ENCODE data around the gene LRRK1.

DNA sequence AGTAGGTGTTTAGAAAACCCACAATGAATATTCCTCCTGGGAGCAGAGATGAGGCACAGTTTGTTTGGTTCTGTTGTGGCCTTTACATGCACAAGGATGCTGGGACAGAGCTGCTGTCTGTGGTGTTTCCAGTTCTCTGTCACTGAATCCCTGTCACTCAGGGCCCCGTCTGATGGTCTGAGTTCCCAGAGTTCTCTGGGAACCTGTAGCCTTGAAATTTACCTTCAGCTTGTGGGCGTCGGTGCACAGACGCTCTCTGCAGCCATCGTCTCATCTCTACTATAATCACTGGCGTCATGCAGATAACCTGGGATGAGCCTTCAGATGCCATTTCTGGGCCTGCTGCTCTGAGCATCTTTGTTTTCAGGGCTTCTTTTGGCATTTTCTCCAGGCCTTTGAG lies 81.9 kb downstream of the LRRK1 start:
- TF ChIP-seq, protein P1, sequence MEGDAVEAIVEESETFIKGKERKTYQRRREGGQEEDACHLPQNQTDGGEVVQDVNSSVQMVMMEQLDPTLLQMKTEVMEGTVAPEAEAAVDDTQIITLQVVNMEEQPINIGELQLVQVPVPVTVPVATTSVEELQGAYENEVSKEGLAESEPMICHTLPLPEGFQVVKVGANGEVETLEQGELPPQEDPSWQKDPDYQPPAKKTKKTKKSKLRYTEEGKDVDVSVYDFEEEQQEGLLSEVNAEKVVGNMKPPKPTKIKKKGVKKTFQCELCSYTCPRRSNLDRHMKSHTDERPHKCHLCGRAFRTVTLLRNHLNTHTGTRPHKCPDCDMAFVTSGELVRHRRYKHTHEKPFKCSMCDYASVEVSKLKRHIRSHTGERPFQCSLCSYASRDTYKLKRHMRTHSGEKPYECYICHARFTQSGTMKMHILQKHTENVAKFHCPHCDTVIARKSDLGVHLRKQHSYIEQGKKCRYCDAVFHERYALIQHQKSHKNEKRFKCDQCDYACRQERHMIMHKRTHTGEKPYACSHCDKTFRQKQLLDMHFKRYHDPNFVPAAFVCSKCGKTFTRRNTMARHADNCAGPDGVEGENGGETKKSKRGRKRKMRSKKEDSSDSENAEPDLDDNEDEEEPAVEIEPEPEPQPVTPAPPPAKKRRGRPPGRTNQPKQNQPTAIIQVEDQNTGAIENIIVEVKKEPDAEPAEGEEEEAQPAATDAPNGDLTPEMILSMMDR (conservative IDR thresholded peaks at IDR 0.05; ENCODE audit: low read depth in 2 of 2), result no peak
- TF ChIP-seq JUNB (IDR thresholded peaks at IDR 0.05; ENCODE audit: unreplicated experiment) (no peak), POLR2AphosphoS5 (IDR thresholded peaks at IDR 0.05; ENCODE audit: low read depth) (no peak), NANOG (IDR thresholded peaks at IDR 0.05; ENCODE audit: borderline replicate concordance) (no peak), EZH2 (IDR thresholded peaks at IDR 0.05; ENCODE audit: low read depth, unreplicated experiment) (no peak), EZH2phosphoT487 (IDR thresholded peaks at IDR 0.05; ENCODE audit: unreplicated experiment) (no peak), ZNF462 (CRISPR knock-in tag; IDR thresholded peaks at IDR 0.05) (no peak), REST (IDR thresholded peaks at IDR 0.05; ENCODE audit: unreplicated experiment) (no peak), ZNF331 (CRISPR knock-in tag; IDR thresholded peaks at IDR 0.05; ENCODE audit: low read depth) (no peak), CREB1 (CRISPR knock-in tag; IDR thresholded peaks at IDR 0.05; ENCODE audit: low read depth) (no peak)
- TF ChIP-seq, protein P2, sequence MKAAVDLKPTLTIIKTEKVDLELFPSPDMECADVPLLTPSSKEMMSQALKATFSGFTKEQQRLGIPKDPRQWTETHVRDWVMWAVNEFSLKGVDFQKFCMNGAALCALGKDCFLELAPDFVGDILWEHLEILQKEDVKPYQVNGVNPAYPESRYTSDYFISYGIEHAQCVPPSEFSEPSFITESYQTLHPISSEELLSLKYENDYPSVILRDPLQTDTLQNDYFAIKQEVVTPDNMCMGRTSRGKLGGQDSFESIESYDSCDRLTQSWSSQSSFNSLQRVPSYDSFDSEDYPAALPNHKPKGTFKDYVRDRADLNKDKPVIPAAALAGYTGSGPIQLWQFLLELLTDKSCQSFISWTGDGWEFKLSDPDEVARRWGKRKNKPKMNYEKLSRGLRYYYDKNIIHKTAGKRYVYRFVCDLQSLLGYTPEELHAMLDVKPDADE (IDR thresholded peaks at IDR 0.05), result no peak

All from GM23338 (cell line).